RKO (cell line): Measurements from ENCODE around the gene PARP11.
A peak's percentile ranks its signal among the peaks of the same experiment; 100 is the strongest.

ENCODE experiments used
- DNase-seq: peaks from one replicate; pipeline ENCODE4 v3.0.0-alpha.2; 2016; ENCODE audit warnings: low spot score

The PARP11 gene

GRCh38 chr12:3821441-3821840 lies 51.8 kb downstream of the PARP11 start:
- no peak for DNase-seq

DNA sequence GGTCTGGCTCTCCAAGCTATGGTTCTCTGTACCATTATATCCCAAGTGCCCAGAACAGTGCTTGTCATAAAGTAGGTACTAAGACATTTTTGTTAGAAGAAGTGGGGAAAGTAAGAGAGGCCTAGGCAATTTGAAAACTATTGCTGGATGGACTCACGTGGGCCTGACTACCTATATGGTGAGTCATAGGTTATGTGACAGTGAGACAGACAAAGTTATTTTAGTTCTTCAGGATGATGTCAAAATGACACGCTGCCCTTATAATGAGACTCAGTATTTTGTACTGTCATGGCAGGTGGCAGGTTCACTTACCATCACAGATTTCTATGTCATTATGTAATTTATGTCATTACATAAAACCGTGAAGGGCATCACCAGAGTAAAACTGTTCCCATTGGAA lies 53.1 kb downstream of the PARP11 start:
- DNase-seq, result peak; percentile 75

GRCh38 chr12:3816266-3816665 lies 56.9 kb downstream of the PARP11 start:
- no peak for DNase-seq

DNA sequence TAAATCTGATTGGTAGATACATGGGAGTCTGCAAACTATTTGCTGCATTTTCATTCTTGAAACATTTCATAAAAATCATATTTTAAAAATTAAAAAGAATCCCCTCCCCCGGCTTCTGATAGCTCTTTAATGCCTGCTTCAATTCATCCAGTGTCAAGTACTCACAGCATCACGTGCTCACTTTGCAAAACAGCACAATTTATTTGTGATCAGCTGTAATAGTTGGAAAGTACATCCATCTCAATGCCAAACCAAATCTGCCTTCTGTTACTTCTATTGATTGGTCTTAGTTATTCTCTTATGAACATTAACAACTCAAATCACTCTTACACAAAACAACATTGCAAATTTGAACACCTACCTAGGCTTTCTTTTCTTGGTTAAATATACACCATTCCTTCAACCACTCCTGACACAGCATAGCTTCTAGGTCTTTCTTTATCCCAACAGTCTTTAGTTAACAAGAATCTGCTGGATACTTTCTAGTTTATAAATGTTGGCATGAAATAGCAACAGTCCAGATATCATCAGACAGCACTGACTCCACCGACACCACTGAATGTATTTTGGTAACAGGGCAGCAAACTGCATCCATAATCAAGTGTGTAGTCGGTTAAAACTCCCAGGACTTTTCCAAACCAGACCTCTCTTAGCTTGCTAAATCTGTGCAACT lies 58.0 kb downstream of the PARP11 start:
- no peak for DNase-seq

GRCh38 chr12:3810540-3810939 lies 62.7 kb downstream of the PARP11 start:
- no peak for DNase-seq

DNA sequence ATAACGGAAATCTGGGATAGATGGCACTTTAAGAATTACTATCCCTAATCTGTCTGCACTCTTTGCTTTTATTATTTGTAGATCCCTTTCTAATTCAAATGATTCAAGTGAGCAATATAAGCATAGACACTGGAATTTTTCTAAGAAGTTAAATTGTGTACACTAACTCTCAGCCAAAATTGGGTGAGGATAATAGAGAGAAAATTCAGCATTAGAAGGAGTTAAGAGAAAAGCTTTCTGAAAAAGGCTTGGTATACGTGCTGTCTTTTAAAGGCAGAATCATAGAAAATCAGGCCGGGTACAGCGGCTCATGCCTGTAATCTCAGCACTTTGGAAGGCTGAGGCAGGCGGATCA lies 63.2 kb downstream of the PARP11 start:
- no peak for DNase-seq

DNA sequence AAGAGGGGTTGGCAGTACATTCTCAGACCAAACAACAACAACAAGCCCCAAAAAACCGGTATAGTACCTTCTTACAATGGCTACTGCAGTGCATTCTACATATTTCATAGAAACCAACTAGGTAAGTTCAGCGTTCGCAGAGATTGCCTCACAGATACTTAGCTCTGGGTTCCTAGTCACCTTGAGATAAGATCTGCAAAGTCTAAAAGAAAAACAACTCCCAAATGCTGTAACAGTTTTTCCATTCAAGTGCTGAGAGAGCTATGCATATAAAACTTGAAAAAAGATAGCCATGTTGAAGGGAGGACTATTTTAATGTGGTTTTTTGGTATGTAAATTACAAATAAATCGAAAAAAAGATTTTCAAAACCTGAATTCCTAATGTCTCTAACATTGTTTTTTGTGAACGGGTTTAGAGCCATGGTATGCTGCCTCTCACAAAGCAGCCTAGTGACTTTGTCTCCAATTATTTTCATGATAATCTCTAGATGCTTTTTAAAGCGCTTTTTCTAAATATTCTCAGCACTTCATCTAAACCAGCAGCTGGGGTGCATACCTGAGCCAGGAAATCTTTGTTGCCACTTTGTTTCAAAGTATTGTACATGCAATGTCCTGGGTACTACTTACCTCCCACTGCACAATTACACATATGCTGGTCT lies 63.7 kb downstream of the PARP11 start:
- no peak for DNase-seq

GRCh38 chr12:3805077-3805476 lies 68.1 kb downstream of the PARP11 start:
- no peak for DNase-seq

GRCh38 chr12:3803865-3804472 lies 69.2 kb downstream of the PARP11 start:
- DNase-seq, result peak; percentile 78

DNA sequence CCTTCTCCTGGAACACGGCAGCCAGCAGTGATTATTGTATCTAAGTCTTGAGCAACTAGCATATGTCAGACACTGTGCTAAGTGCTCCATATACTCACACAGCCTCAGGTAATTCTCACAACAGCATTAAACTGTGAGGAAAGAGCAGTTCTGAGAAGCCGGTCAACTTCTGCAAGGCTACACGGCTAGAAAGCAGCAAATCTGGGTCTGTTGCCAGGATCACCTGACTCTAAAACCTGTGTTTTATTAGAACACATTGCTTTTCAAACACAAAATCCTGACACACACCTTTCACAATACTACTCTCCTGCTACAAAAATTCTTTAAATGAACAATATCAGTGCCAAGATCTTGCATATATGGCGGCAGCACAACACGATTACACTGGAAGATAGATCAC lies 70.5 kb downstream of the PARP11 start:
- DNase-seq, result no peak

GRCh38 chr12:3797531-3798048 lies 75.6 kb downstream of the PARP11 start:
- DNase-seq, result no peak

DNA sequence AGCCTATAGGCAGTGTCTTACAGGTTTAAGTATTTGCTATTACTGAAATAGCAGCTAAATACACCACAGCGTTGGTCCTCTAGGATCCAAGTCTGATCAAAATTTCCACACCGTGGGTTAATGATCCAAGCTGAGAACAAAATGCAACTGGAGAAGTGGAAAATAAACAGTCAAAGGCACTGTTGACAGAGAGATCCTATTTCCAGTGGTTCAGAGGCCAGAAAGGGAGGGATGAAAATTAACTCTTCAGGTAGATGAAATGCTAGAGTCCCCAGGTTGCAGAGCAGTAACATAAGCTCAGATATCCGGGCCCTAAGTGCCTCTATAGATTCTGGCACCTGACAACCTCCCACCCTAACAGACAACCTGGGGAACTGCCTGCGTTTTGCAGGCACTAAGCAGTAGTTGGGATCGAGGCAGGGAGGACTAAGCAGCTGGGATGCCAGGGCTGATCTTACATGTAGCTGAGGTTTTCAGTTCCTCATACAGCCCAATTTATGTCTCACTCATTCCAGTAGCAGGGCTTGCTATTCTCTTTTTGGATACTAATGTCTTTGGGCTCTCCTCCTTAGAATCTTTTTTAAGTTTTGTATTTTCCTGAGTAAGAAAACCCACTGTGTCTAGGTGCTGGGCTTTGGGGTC lies 77.6 kb downstream of the PARP11 start:
- DNase-seq, result no peak

- no peak for DNase-seq
These were observed 78.1 kb downstream of the PARP11 start for GRCh38 chr12:3795066-3795465.

DNA sequence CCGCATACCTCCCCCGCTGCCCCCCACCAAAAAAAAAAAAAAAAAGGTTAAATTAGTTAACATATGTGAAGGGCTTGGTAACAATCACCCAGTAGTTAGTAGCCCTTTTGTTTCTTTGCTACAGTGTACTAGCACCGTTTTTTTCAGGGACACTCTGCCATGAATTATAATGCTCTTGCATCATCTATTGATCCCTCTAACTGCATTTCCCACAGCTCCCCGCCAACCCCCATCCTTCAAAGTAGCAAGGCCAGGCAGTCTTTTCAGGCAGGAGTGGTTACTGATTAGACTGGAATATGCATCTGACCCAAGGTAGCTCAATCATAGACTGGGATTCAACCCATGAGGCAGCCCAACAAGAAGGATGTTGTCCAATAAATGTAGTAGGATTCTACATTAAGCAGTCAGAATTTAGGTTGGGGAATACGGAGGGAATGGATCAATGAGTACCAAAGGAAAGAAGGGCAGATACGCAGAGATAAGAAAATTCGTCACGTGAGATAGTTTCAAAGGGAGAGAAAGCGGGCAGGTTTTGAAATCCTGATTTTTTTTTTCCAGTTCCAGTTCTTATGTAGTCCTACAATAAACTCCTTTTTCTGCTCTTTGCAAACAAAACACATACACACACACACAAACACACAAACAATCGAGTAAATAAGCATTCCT lies 80.4 kb downstream of the PARP11 start:
- DNase-seq, result no peak

DNA sequence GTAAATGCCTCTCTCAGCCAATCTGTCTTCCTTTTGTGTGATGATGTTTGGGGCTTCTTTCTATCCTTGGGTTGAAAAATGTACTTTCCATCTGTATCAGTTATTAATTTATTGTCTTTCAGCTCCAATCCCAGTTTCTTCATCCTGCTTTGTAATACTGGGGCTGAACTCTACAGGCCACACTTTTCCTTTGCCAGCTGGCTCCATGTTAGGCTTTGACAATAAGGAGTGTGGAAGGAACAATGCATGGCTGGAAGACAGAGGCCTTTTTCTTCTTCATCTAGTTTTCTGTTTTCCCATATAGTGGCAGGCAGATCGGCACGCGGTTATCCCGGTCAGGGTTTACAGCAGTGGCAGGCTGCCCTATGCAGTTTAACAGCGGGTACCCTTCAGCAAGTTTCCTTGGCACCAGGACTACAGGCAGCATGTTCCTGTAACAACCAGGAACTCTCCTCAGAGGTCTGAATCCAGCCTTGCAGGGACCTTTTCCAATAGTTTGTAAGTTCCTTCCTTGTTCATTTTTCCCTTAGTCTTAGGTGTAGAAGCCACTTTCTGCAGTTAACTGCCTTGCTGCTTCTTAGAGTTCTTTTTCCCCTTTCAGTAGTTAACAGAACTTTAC lies 81.8 kb downstream of the PARP11 start:
- DNase-seq, result no peak

- no peak for DNase-seq
These were observed 82.6 kb downstream of the PARP11 start for GRCh38 chr12:3790642-3791041.

GRCh38 chr12:3789838-3790237 lies 83.4 kb downstream of the PARP11 start:
- DNase-seq, result no peak

DNA sequence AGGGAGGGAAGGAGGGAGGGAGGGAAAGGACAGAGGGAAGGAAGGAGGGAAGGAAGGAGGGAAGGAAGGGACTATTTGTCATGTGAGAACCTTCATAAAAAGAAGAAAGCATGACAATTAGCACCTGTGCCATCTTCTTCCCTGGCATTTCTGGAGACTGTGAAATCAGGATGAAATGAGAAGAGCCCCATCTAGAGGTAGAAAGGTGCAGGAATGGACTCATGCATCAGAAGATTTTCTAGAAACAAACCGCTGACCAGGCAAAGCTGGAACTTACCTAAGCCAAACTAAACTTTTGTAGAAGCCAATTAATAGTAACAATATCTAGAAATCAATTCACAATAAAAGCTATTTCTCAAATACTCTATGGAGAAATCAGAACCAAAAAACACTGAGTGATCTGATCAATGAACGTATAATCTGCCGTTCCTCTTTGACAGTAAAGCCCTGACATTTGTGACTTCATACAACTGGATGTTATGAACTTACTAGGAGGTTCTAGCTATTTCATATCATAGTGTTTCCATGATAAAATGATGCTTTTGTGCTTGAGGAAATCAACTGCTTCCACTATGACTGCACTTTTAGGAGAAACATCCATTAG lies 95.9 kb downstream of the PARP11 start:
- DNase-seq, result peak; percentile 52

GRCh38 chr12:3775385-3776035 lies 97.7 kb downstream of the PARP11 start:
- DNase-seq, result no peak

GRCh38 chr12:3772380-3772779 lies 100.8 kb downstream of the PARP11 start:
- DNase-seq, result peak; percentile 39

DNA sequence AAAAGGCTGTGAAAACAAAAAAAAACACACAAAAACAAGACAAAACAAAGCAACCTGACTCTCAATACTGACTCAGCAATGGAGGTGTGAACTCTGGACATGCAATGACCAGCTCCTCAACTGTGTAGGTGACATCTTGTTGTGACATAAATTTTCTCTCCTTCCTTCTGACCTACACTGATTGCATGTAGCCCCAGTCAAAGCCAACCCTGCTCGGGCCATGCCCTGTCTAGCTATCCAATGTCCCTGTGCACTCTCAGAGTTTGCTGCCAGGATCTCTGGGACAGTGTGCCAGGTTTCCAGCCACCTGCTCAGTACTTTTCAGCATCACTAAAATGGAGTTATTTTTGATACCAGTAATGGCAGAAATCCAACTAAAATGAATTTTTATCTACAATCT lies 101.3 kb downstream of the PARP11 start:
- no peak for DNase-seq
